Fibroblast of lung (primary cell): ENCODE results near the gene MIER2. TPM values are rescaled to one million over a fixed set of nuclear protein-coding genes. Genes with fewer than 3 reads are reported as not detected.
"Not testable (repeated sequence)": the region's sequence is repeated elsewhere in the genome, so short reads cannot be mapped to it uniquely, and the experiment has no call there.

Source experiments
- DNase-seq, 2 donors: peaks; one replicate each; pipeline versions ENCODE4 v3.0.0 to v3.0.0-alpha.2; 2010; ENCODE audit warnings: low read depth in 2 of 2
- H2AFZ ChIP-seq: 2 replicates; pipeline ENCODE4 v1.5.1; 2012; ENCODE audit warnings: low read length, control low read depth, inconsistent platforms
- H3K27ac ChIP-seq: 2 replicates; pipeline ENCODE4 v1.5.1; 2011; ENCODE audit warnings: low read length, control low read depth; ENCODE audit not compliant: insufficient read depth
- H3K27me3 ChIP-seq: 2 replicates; pipeline ENCODE4 v1.5.1; 2011; ENCODE audit warnings: mild to moderate bottlenecking, low read length; ENCODE audit not compliant: control insufficient read depth, insufficient read depth
- H3K36me3 ChIP-seq: 2 replicates; pipeline ENCODE4 v1.5.1; 2011; ENCODE audit warnings: low read length; ENCODE audit not compliant: control insufficient read depth, insufficient read depth
- H3K4me1 ChIP-seq: 2 replicates; pipeline ENCODE4 v1.5.1; 2011; ENCODE audit warnings: low read length; ENCODE audit not compliant: control insufficient read depth, insufficient read depth; ENCODE audit errors: extremely low read depth
- H3K4me2 ChIP-seq: 2 replicates; pipeline ENCODE4 v1.5.1; 2011; ENCODE audit warnings: low read length, control low read depth; ENCODE audit not compliant: insufficient read depth; ENCODE audit errors: extremely low read depth
- H3K4me3 ChIP-seq, 4 experiments: fragments of 200-600 bp in 1 of 4; sonication (generic) in 1 of 4; replicated peaks in 1 of 4; 2 replicates each; pipeline ENCODE4 v1.5.1; 2011 to 2016; ENCODE audit warnings: low read length in 4 of 4, low read depth in 3 of 4, mild to moderate bottlenecking in 3 of 4, control low read depth in 2 of 4, inconsistent platforms in 1 of 4, mixed read lengths in 1 of 4; ENCODE audit not compliant: insufficient read depth in 1 of 4; ENCODE audit errors: control extremely low read depth in 1 of 4
- H3K79me2 ChIP-seq: 2 replicates; pipeline ENCODE4 v1.5.1; 2012; ENCODE audit warnings: mild to moderate bottlenecking, low read length, inconsistent platforms; ENCODE audit not compliant: control insufficient read depth, insufficient read depth
- H3K9ac ChIP-seq: 2 replicates; pipeline ENCODE4 v1.5.1; 2011; ENCODE audit warnings: mild to moderate bottlenecking, low read length, control low read depth; ENCODE audit not compliant: insufficient read depth
- H3K9me3 ChIP-seq: 2 replicates; pipeline ENCODE4 v1.5.1; 2012; ENCODE audit warnings: low read depth, low read length; ENCODE audit not compliant: control insufficient read depth, insufficient read depth
- H4K20me1 ChIP-seq: 2 replicates; pipeline ENCODE4 v1.5.1; 2011; ENCODE audit warnings: low read length; ENCODE audit not compliant: control insufficient read depth, insufficient read depth; ENCODE audit errors: extremely low read depth
- EZH2 ChIP-seq: IDR thresholded peaks from 2 replicates; pipeline ENCODE4 v1.5.1; 2012; ENCODE audit warnings: low read length, control low read depth, mild to moderate bottlenecking; ENCODE audit errors: missing control alignments
- polyA plus RNA-seq, 2 donors: library from polyadenylated mRNA; depleted of rRNA in 1 of 2; stranded (reverse) in 1 of 2; unstranded in 1 of 2; fragments of >200 nt; gene quantifications; 2 replicates each; pipeline ENCODE4 v1.2.1, GENCODE V29; 2011 to 2012; ENCODE audit warnings: missing spikeins in 1 of 2
- total RNA-seq: library from RNA; depleted of rRNA; stranded (reverse); fragments of >200 nt; gene quantifications from 2 replicates; pipeline ENCODE4 v1.2.1, GENCODE V29; 2014
- TF ChIP-seq, protein P1 (sequence below), 2 donors: IDR thresholded peaks in 1 of 2; conservative IDR thresholded peaks in 1 of 2; 1 replicate in 1 of 2; 2 replicates in 1 of 2; pipeline ENCODE4 v1.5.1; 2011 to 2012; ENCODE audit warnings: low read length in 2 of 2, control low read depth in 1 of 2, inconsistent platforms in 1 of 2, low read depth in 1 of 2, mild to moderate bottlenecking in 1 of 2

Gene MIER2
- total and polyA plus RNA-seq, 2 donors (not counting 1 experiment from before 2014, with no cell fraction given), result 13.7 to 20.6 TPM

DNA sequence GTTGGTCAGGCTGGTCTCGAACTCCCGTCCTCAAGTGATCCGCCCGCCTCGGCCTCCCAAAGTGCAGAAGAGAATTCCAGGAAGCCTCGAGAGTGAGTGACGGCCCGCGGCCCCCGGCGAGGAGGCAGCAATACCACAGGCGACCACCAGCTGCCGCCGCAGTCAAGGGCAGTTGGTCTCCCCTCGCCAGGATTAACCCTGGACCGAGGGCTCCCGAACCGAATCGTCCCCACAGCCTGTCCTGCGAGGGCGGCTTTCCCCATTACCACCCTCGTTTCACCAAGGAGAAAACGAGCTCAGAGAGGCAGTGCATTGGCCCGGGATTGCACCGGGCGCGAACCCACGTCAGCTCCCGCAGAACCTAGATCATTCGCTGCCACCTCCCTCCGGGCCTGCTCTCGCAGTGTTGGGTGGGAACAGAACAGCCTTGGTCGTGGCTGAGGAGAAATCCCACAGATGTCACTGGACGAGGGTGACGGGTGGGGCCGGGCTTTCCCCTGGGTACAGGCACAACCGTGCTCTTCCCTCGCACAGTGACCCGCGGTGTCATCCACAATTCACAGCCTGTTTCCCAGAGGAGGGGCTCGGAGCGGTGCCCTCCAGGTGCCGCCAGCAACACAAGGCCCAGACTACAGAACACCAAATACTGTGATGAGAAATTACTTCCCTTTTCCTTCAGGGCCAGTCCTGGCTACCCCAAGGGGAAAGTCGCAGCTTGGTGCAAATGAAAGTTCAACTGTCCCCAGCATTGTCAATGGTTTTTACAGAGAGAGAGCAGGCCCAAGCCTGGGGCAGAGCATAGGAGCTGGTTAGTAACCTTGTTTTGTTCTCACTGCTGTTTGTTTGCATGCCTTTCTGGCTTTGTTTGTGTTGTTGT is 39.6 kb upstream of the MIER2 start:
- Histone ChIP-seq H3K36me3 (no peaks in the 10 kb centered on the region), H4K20me1 (no peaks in the 10 kb centered on the region), H3K4me2 (no peak overlapping the region), H3K79me2 (no peaks in the 10 kb centered on the region), H3K4me1 (no peaks in the 10 kb centered on the region), H3K9ac (no peak overlapping the region), H3K4me3 (no peak overlapping the region), H3K27me3 (no peaks in the 10 kb centered on the region), H2AFZ (no peak overlapping the region), H3K27ac (no peak overlapping the region), H3K9me3 (no peaks in the 10 kb centered on the region)
- TF ChIP-seq EZH2, result no peak
- TF ChIP-seq, protein P1, sequence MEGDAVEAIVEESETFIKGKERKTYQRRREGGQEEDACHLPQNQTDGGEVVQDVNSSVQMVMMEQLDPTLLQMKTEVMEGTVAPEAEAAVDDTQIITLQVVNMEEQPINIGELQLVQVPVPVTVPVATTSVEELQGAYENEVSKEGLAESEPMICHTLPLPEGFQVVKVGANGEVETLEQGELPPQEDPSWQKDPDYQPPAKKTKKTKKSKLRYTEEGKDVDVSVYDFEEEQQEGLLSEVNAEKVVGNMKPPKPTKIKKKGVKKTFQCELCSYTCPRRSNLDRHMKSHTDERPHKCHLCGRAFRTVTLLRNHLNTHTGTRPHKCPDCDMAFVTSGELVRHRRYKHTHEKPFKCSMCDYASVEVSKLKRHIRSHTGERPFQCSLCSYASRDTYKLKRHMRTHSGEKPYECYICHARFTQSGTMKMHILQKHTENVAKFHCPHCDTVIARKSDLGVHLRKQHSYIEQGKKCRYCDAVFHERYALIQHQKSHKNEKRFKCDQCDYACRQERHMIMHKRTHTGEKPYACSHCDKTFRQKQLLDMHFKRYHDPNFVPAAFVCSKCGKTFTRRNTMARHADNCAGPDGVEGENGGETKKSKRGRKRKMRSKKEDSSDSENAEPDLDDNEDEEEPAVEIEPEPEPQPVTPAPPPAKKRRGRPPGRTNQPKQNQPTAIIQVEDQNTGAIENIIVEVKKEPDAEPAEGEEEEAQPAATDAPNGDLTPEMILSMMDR (conservative IDR thresholded peaks at IDR 0.05 in 1 of 2, IDR thresholded peaks at IDR 0.05 in 1 of 2; ENCODE audit: low read depth in 1 of 2, low read length in 2 of 2), result peak in 1 of 2 donors; percentile 35
- DNase-seq, result no peak

DNA sequence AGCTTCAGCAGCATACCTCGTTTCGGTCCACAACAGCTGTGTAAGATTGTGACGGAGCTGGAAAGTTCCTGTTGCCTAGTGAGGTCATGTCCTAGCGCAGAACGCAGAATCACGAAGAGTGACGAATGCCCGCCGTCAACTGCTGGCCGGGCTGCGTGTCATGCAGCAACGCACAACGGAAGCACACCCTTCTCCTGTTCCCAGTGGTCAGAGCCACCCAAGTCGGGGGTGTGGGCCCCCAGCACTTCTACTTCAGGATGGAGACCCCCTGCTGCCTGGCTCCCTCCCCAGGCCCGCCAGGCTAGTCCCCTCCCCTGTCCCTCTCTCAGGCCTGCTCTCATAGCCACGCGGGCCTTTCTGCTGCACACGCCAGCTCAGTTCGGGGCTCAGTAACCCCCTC is 38.4 kb upstream of the MIER2 start:
- no peak for DNase-seq
- H3K9ac ChIP-seq, result no peak overlapping the region
- no peak for TF ChIP-seq EZH2
- TF ChIP-seq, protein P1 (conservative IDR thresholded peaks at IDR 0.05 in 1 of 2, IDR thresholded peaks at IDR 0.05 in 1 of 2; ENCODE audit: low read depth in 1 of 2, low read length in 2 of 2), result no peak
- no peak overlapping the region for H3K27ac ChIP-seq
- H2AFZ ChIP-seq, result no peak overlapping the region
- no peaks in the 10 kb centered on the region for H3K36me3 ChIP-seq
- no peak overlapping the region for H3K4me2 ChIP-seq
- no peaks in the 10 kb centered on the region for H3K9me3 ChIP-seq
- no peak overlapping the region for H3K4me3 ChIP-seq
- H4K20me1 ChIP-seq, result no peaks in the 10 kb centered on the region
- H3K27me3 ChIP-seq, result no peaks in the 10 kb centered on the region
- no peaks in the 10 kb centered on the region for H3K4me1 ChIP-seq
- no peaks in the 10 kb centered on the region for H3K79me2 ChIP-seq

DNA sequence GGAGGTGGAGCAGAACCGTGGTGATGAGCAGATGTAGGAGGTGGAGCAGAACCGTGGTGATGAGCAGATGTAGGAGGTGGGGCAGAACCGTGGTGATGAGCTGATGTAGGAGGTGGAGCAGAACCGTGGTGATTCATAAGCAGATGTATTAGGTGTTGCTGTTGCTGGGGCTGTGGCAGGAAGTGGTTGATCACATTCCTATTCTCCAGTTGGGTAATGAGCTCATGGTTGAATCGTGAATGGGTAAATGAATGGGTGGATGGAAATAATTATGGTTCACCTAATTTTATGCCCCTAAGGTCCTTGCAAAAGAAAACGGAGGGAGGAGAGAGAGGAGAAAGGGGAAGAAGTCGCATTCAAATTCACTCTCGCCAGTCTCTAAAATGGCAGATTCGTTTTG is 38.0 kb upstream of the MIER2 start:
- H2AFZ ChIP-seq, H3K79me2 ChIP-seq, H3K9me3 ChIP-seq, H3K27me3 ChIP-seq, H3K36me3 ChIP-seq, H3K9ac ChIP-seq, H3K4me3 ChIP-seq, H4K20me1 ChIP-seq, H3K4me1 ChIP-seq, H3K27ac ChIP-seq, H3K4me2 ChIP-seq: not testable (repeated sequence)
- peak; percentile 26 to 88 for DNase-seq

DNA sequence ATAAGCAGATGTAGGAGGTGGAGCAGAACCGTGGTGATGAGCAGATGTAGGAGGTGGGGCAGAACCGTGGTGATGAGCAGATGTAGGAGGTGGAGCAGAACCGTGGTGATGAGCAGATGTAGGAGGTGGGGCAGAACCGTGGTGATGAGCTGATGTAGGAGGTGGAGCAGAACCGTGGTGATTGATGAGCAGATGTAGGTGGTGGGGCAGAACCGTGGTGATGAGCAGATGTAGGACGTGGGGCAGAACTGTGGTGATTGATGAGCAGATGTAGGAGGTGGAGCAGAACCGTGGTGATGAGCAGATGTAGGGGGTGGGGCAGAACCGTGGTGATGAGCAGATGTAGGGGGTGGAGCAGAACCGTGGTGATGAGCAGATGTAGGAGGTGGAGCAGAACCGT is 37.3 kb upstream of the MIER2 start:
- not testable (repeated sequence) for H3K9ac ChIP-seq, H3K27ac ChIP-seq, H2AFZ ChIP-seq, H3K36me3 ChIP-seq, H3K4me1 ChIP-seq, H3K27me3 ChIP-seq, H3K4me3 ChIP-seq, H3K79me2 ChIP-seq, H3K9me3 ChIP-seq, H4K20me1 ChIP-seq, DNase-seq, H3K4me2 ChIP-seq

DNA sequence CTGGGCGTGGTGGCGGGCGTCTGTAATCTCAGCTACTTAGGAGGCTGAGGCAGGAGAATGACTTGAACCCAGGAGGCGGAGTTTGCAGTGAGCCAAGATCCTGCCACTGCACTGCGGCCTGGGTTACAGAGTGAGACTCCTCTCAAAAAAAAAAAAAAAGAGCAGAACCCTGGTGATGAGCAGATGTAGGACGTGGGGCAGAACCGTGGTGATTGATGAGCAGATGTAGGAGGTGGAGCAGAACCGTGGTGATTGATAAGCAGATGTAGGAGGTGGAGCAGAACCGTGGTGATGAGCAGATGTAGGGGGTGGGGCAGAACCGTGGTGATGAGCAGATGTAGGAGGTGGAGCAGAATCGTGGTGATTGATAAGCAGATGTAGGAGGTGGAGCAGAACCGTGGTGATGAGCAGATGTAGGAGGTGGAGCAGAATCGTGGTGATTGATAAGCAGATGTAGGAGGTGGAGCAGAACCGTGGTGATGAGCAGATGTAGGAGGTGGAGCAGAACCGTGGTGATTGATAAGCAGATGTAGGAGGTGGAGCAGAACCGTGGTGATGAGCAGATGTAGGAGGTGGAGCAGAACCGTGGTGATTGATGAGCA is 36.1 kb upstream of the MIER2 start:
- H2AFZ ChIP-seq, DNase-seq, H4K20me1 ChIP-seq, H3K4me2 ChIP-seq, H3K9ac ChIP-seq, H3K27me3 ChIP-seq, H3K79me2 ChIP-seq, H3K4me1 ChIP-seq, H3K27ac ChIP-seq, H3K36me3 ChIP-seq, H3K4me3 ChIP-seq, H3K9me3 ChIP-seq: not testable (repeated sequence)
